Subcutaneous adipose tissue (tissue), 4 donors: ENCODE results near the gene KMO. TPM values are rescaled to one million over a fixed set of nuclear protein-coding genes. Genes with fewer than 3 reads are reported as not detected.

Source experiments
- CTCF ChIP-seq: fragments of 450-650 bp; IDR thresholded peaks from one replicate; pipeline ENCODE4 v1.5.1; 2016; ENCODE audit warnings: low read depth, mild to moderate bottlenecking, control low read depth, antibody characterized with exemption, moderate library complexity
- total RNA-seq, 4 donors: library from RNA; depleted of rRNA; stranded (reverse); fragments of >200 nt; gene quantifications; one replicate each; pipeline ENCODE4 v1.1.0, GENCODE V29; 2016

Gene KMO
- total RNA-seq, 4 donors from 2014 or later: 0.38 to 15.8 (median 3.0) TPM

GRCh38 chr1:241542199-241542907 lies 10.2 kb downstream of the KMO start:
- TF ChIP-seq CTCF: no peak

- no peak for TF ChIP-seq CTCF
Measured at GRCh38 chr1:241548008-241548407, 15.8 kb downstream of the KMO start.

- no peak for TF ChIP-seq CTCF
Measured at GRCh38 chr1:241550318-241550717, 18.1 kb downstream of the KMO start.

GRCh38 chr1:241551759-241552638 lies 19.8 kb downstream of the KMO start:
- no peak for TF ChIP-seq CTCF

- no peak for TF ChIP-seq CTCF
Measured at GRCh38 chr1:241553886-241554592, 21.9 kb downstream of the KMO start.

- no peak for TF ChIP-seq CTCF
Measured at GRCh38 chr1:241555526-241555925, 23.3 kb downstream of the KMO start.

GRCh38 chr1:241557031-241557430 lies 24.9 kb downstream of the KMO start:
- TF ChIP-seq CTCF: no peak
